SK-N-SH treated with all-trans-retinoic acid at 6 μM for 48 hours (cell line): ENCODE measurements around the gene GALNT15.

Experiments used
- ARNTL ChIP-seq: fragments of 450-650 bp; formaldehyde crosslinking; IDR thresholded peaks from 2 replicates; pipeline ENCODE4 v1.5.0; 2020; ENCODE audit warnings: low read depth, mild to moderate bottlenecking, moderate library complexity, borderline replicate concordance
- BACH2 ChIP-seq: fragments of 250-450 bp; sonication (Bioruptor Pico); IDR thresholded peaks from 2 replicates; pipeline ENCODE4 v1.9.0; 2021; ENCODE audit warnings: mild to moderate bottlenecking, borderline replicate concordance
- CSDC2 ChIP-seq: fragments of 250-450 bp; sonication (Bioruptor Pico); IDR thresholded peaks from 2 replicates; pipeline ENCODE4 v1.5.0; 2020; ENCODE audit warnings: mild to moderate bottlenecking, moderate library complexity
- ESRRG ChIP-seq: fragments of 250-450 bp; sonication (Bioruptor Pico); IDR thresholded peaks from 2 replicates; pipeline ENCODE4 v1.6.1; 2021; ENCODE audit warnings: mild to moderate bottlenecking
- ZC3H10 ChIP-seq: fragments of 250-450 bp; sonication (Bioruptor Pico); IDR thresholded peaks from 2 replicates; pipeline ENCODE4 v1.5.1; 2021; ENCODE audit warnings: mild to moderate bottlenecking, moderate library complexity
- ZFP3 ChIP-seq: fragments of 250-450 bp; sonication (Bioruptor Pico); IDR thresholded peaks from 2 replicates; pipeline ENCODE4 v1.5.0; 2020; ENCODE audit warnings: mild to moderate bottlenecking, moderate library complexity
- ZFP30 ChIP-seq: fragments of 450-650 bp; formaldehyde crosslinking; IDR thresholded peaks from 2 replicates; pipeline ENCODE4 v1.5.0; 2022; ENCODE audit warnings: mild to moderate bottlenecking, moderate library complexity
- TF ChIP-seq, protein P1 (sequence below): fragments of 250-450 bp; sonication (Bioruptor Pico); IDR thresholded peaks from 2 replicates; pipeline ENCODE4 v1.8.0; 2020; ENCODE audit warnings: mild to moderate bottlenecking, moderate library complexity, borderline replicate concordance

DNA sequence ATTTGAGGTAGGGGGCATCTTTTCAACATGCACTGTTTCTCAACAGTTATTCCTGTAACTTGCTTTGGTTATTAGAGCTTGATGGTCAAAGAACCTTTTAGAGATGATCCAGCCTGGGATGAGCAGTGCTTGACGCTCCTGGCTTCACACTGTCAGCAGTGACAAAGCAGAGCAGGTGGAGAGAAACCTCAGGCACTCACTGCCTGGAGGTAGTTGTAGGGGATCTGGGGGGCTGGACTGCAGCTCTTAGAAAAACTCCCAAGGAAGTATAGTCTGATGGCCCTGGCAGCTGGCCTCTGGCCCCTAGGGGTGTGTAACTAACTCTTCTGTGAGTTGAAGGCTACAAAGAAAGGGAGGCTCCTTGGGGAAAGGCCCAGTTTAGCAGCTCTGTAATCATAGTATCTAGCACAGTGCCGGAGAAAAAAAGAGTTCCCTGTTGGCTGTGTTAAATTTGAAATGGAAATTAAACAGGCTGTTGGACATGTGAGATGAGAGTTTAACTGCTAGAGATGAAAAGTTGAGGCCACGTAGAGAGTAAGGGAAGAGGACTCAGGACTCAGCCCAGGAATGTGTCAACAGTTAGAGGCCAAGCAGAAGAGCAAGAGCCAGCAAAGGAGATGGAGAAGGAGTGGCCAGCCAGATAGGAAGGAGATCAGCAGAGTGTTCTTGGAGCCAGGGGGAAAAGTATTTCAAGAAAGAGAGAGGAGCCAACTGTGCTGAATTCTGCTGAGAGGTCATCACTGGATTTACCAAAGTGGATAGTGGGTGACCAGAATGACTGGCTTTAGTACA lies 104.7 kb downstream of the GALNT15 start:
- TF ChIP-seq, protein P1, sequence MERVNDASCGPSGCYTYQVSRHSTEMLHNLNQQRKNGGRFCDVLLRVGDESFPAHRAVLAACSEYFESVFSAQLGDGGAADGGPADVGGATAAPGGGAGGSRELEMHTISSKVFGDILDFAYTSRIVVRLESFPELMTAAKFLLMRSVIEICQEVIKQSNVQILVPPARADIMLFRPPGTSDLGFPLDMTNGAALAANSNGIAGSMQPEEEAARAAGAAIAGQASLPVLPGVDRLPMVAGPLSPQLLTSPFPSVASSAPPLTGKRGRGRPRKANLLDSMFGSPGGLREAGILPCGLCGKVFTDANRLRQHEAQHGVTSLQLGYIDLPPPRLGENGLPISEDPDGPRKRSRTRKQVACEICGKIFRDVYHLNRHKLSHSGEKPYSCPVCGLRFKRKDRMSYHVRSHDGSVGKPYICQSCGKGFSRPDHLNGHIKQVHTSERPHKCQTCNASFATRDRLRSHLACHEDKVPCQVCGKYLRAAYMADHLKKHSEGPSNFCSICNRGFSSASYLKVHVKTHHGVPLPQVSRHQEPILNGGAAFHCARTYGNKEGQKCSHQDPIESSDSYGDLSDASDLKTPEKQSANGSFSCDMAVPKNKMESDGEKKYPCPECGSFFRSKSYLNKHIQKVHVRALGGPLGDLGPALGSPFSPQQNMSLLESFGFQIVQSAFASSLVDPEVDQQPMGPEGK (CRISPR knock-in tag), result no peak
- TF ChIP-seq BACH2 (no peak), ZFP30 (CRISPR knock-in tag) (no peak), ZFP3 (CRISPR knock-in tag) (no peak), ARNTL (CRISPR knock-in tag) (no peak), CSDC2 (CRISPR knock-in tag) (no peak), ZC3H10 (no peak), ESRRG (CRISPR knock-in tag) (no peak)
